Stimulated activated naive CD8-positive, alpha-beta T cell treated with anti-CD3 and anti-CD28 coated beads, Interleukin-15, amount 100 ng/mL, for 72 hours (primary cell): ENCODE data around the gene LIPH.
A peak's percentile ranks its signal among the peaks of the same experiment; 100 is the strongest.
"Not testable (repeated sequence)": the region's sequence is repeated elsewhere in the genome, so short reads cannot be mapped to it uniquely, and the experiment has no call there.

Experiments used
- ATAC-seq: fragments of 150-1000 bp; cut with Tn5 transposase; 2 replicates; pipeline ENCODE4 v1.10.0; 2021; ENCODE audit warnings: mild to moderate bottlenecking, moderate library complexity
- DNase-seq, 2 donors: peaks; one replicate each; pipeline ENCODE4 v3.0.0; 2021 to 2022
- H3K27ac Mint-ChIP-seq, 2 donors: one replicate each; pipeline ENCODE4 v1.8.0; 2022; ENCODE audit warnings: mild to moderate bottlenecking in 2 of 2, mixed read lengths in 2 of 2, moderate library complexity in 2 of 2
- H3K27me3 Mint-ChIP-seq: one replicate; pipeline ENCODE4 v1.8.0; 2022; ENCODE audit warnings: mixed read lengths
- H3K4me1 Mint-ChIP-seq: one replicate; pipeline ENCODE4 v1.8.0; 2022; ENCODE audit warnings: mild to moderate bottlenecking, mixed read lengths
- H3K4me3 Mint-ChIP-seq, 2 donors: one replicate each; pipeline ENCODE4 v1.8.0; 2022; ENCODE audit warnings: mild to moderate bottlenecking in 2 of 2, mixed read lengths in 2 of 2, moderate library complexity in 1 of 2
- H3K9me3 Mint-ChIP-seq, 2 donors: one replicate each; pipeline ENCODE4 v1.8.0; 2022; ENCODE audit warnings: mixed read lengths in 2 of 2

LIPH gene

GRCh38 chr3:185559706-185560090 lies 7.3 kb upstream of the LIPH start:
- Mint-ChIP-seq H3K9me3 (no peaks in the 10 kb centered on the region), H3K27me3 (no peaks in the 10 kb centered on the region), H3K27ac (no peak overlapping the region), H3K4me1 (peaks cover 26% of the 10 kb centered on the region), H3K4me3 (peak overlapping the region in 1 of 2 donors; percentile 82)
- DNase-seq = no peak
- no peak for ATAC-seq

GRCh38 chr3:185558395-185558794 lies 6.0 kb upstream of the LIPH start:
- Mint-ChIP-seq H3K27me3 (no peaks in the 10 kb centered on the region), H3K27ac (no peak overlapping the region), H3K9me3 (no peaks in the 10 kb centered on the region), H3K4me3 (peak overlapping the region in 1 of 2 donors; percentile 84), H3K4me1 (peaks cover 26% of the 10 kb centered on the region)
- no peak for DNase-seq
- no peak for ATAC-seq

GRCh38 chr3:185556640-185557039 lies 4.3 kb upstream of the LIPH start:
- DNase-seq, ATAC-seq, H3K27me3 Mint-ChIP-seq, H3K27ac Mint-ChIP-seq, H3K4me3 Mint-ChIP-seq, H3K9me3 Mint-ChIP-seq: not testable (repeated sequence)
- H3K4me1 Mint-ChIP-seq = peaks cover 28% of the 10 kb centered on the region

- H3K4me1 Mint-ChIP-seq = peaks cover 22% of the 10 kb centered on the region
- H3K9me3 Mint-ChIP-seq = no peaks in the 10 kb centered on the region
- H3K4me3 Mint-ChIP-seq = no peak overlapping the region
- H3K27me3 Mint-ChIP-seq = no peaks in the 10 kb centered on the region
- ATAC-seq = no peak
- no peak overlapping the region for H3K27ac Mint-ChIP-seq
- no peak for DNase-seq
These were observed 3.5 kb upstream of the LIPH start for GRCh38 chr3:185555860-185556347.

- DNase-seq (no peak), ATAC-seq (no peak)
- no peak overlapping the region for H3K4me3 Mint-ChIP-seq
- H3K27me3 Mint-ChIP-seq = no peaks in the 10 kb centered on the region
- no peaks in the 10 kb centered on the region for H3K9me3 Mint-ChIP-seq
- peak overlapping the region in 1 of 2 donors; percentile 6 for H3K27ac Mint-ChIP-seq
- H3K4me1 Mint-ChIP-seq = peaks cover 22% of the 10 kb centered on the region
These were observed 2.7 kb upstream of the LIPH start for GRCh38 chr3:185555101-185555501.

- Mint-ChIP-seq H3K4me1 (peaks cover 8% of the 10 kb centered on the region), H3K27ac (no peak overlapping the region), H3K4me3 (no peak overlapping the region), H3K27me3 (no peaks in the 10 kb centered on the region), H3K9me3 (no peaks in the 10 kb centered on the region)
- DNase-seq (no peak), ATAC-seq (no peak)
These were observed 2.7 kb downstream of the LIPH start for GRCh38 chr3:185549651-185550111.

GRCh38 chr3:185549122-185549521 lies 3.3 kb downstream of the LIPH start:
- Mint-ChIP-seq H3K4me3 (no peak overlapping the region), H3K4me1 (peaks cover 8% of the 10 kb centered on the region), H3K9me3 (no peaks in the 10 kb centered on the region), H3K27me3 (no peaks in the 10 kb centered on the region), H3K27ac (no peak overlapping the region)
- DNase-seq (no peak), ATAC-seq (no peak)

GRCh38 chr3:185540695-185541094 lies 11.7 kb downstream of the LIPH start:
- Mint-ChIP-seq H3K27ac (no peak overlapping the region), H3K9me3 (peaks cover 0 to 5% of the 10 kb centered on the region in 2 donors)

GRCh38 chr3:185539934-185540333 lies 12.5 kb downstream of the LIPH start:
- no peak for ATAC-seq
- H3K4me1 Mint-ChIP-seq = peaks cover 11% of the 10 kb centered on the region
- no peak overlapping the region for H3K4me3 Mint-ChIP-seq
- H3K9me3 Mint-ChIP-seq = peaks cover 0 to 5% of the 10 kb centered on the region in 2 donors
- H3K27ac Mint-ChIP-seq = no peak overlapping the region
- peaks cover 7% of the 10 kb centered on the region for H3K27me3 Mint-ChIP-seq
- DNase-seq = no peak

More at GRCh38 chr3:185540695-185541094, 11.7 kb downstream of the LIPH start:
- peaks cover 11% of the 10 kb centered on the region for H3K4me1 Mint-ChIP-seq
- DNase-seq (no peak), ATAC-seq (no peak)
- peaks cover 7% of the 10 kb centered on the region for H3K27me3 Mint-ChIP-seq
- no peak overlapping the region for H3K4me3 Mint-ChIP-seq

- ATAC-seq = peak; percentile 99
- DNase-seq = peak; percentile 10 to 48
- Mint-ChIP-seq H3K9me3 (peaks cover 0 to 5% of the 10 kb centered on the region in 2 donors), H3K27ac (peak overlapping the region; percentile 54 to 88), H3K4me1 (peaks cover 11% of the 10 kb centered on the region), H3K4me3 (peak overlapping the region; percentile 34 to 70), H3K27me3 (peaks cover 7% of the 10 kb centered on the region)
These were observed 14.9 kb downstream of the LIPH start for GRCh38 chr3:185537369-185537970.

GRCh38 chr3:185534511-185534910 lies 17.9 kb downstream of the LIPH start:
- DNase-seq (no peak), ATAC-seq (no peak)
- no peak overlapping the region for H3K27ac Mint-ChIP-seq
- no peak overlapping the region for H3K4me3 Mint-ChIP-seq
- peaks cover 0 to 5% of the 10 kb centered on the region in 2 donors for H3K9me3 Mint-ChIP-seq
- H3K27me3 Mint-ChIP-seq = no peaks in the 10 kb centered on the region
- H3K4me1 Mint-ChIP-seq = peaks cover 11% of the 10 kb centered on the region

- Mint-ChIP-seq H3K4me3 (no peak overlapping the region), H3K4me1 (peaks cover 11% of the 10 kb centered on the region), H3K27me3 (no peaks in the 10 kb centered on the region), H3K9me3 (peaks cover 0 to 5% of the 10 kb centered on the region in 2 donors), H3K27ac (no peak overlapping the region)
- DNase-seq (no peak), ATAC-seq (no peak)
These were observed 19.5 kb downstream of the LIPH start for GRCh38 chr3:185532901-185533300.

- H3K9me3 Mint-ChIP-seq = peaks cover 0 to under 1% of the 10 kb centered on the region in 2 donors
- no peak for ATAC-seq
- H3K4me1 Mint-ChIP-seq = no peaks in the 10 kb centered on the region
- H3K27me3 Mint-ChIP-seq = peaks cover 2% of the 10 kb centered on the region
- no peak overlapping the region for H3K27ac Mint-ChIP-seq
- DNase-seq = no peak
- no peak overlapping the region for H3K4me3 Mint-ChIP-seq
These were observed 21.5 kb downstream of the LIPH start for GRCh38 chr3:185530856-185531255.

- Mint-ChIP-seq H3K9me3 (no peaks in the 10 kb centered on the region), H3K4me1 (no peaks in the 10 kb centered on the region), H3K27ac (no peak overlapping the region), H3K27me3 (peaks cover 16% of the 10 kb centered on the region), H3K4me3 (no peak overlapping the region)
- DNase-seq = no peak
- ATAC-seq = no peak
These were observed 23.9 kb downstream of the LIPH start for GRCh38 chr3:185528532-185528931.

- no peak for DNase-seq
- H3K27ac Mint-ChIP-seq = no peak overlapping the region
These were observed 25.0 kb downstream of the LIPH start for GRCh38 chr3:185527364-185527763.

GRCh38 chr3:185526349-185526951 lies 25.9 kb downstream of the LIPH start:
- Mint-ChIP-seq H3K9me3 (no peaks in the 10 kb centered on the region), H3K27ac (no peak overlapping the region), H3K27me3 (peaks cover 24% of the 10 kb centered on the region), H3K4me1 (no peaks in the 10 kb centered on the region), H3K4me3 (no peak overlapping the region)
- no peak for ATAC-seq
- no peak for DNase-seq

More at GRCh38 chr3:185527364-185527763, 25.0 kb downstream of the LIPH start:
- no peaks in the 10 kb centered on the region for H3K9me3 Mint-ChIP-seq
- peaks cover 18% of the 10 kb centered on the region for H3K27me3 Mint-ChIP-seq
- H3K4me3 Mint-ChIP-seq = no peak overlapping the region
- ATAC-seq = no peak
- no peaks in the 10 kb centered on the region for H3K4me1 Mint-ChIP-seq
